HepG2 (cell line): Measurements from ENCODE around the gene NXT1. TPM values are rescaled to one million over a fixed set of nuclear protein-coding genes. Genes with fewer than 3 reads are reported as not detected.

Source experiments
- ATAC-seq: fragments of 200-7000 bp; cut with Tn5 transposase; 3 replicates; pipeline ENCODE4 v1.9.1; 2020; ENCODE audit warnings: mild to moderate bottlenecking, moderate library complexity
- BruUV-seq: library from RNA; stranded (reverse); fragments of 400-500 nt; replicated peaks from 2 replicates; lab custom pipeline; 2021; lab: Mats Ljungman, UMichigan
- CTCF ChIA-PET: fragments of 300-600 bp; formaldehyde crosslinking; extraction: SDS; loops from one replicate; lab custom pipeline; 2021; ENCODE audit warnings: low total read pairs, inconsistent platforms, low intra/inter-chr PET ratio; lab: Yijun Ruan, JAX
- POLR2A ChIA-PET: fragments of 350-600 bp; sonication (Branson Sonifier 250); formaldehyde crosslinking; loops from one replicate; lab custom pipeline; 2020; ENCODE audit warnings: antibody characterized with exemption, inconsistent platforms; lab: Yijun Ruan, JAX
- DNase-seq: peaks from one replicate; pipeline ENCODE4 v3.0.0-alpha.2; 2015; ENCODE audit warnings: low spot score
- FAIRE-seq: peaks from 3 replicates; lab custom pipeline; 2011; peaks lifted over from hg19 to GRCh38; lab: Jason Lieb, UNC
- H2AFZ ChIP-seq: one replicate; pipeline ENCODE4 v1.6.1; 2011; ENCODE audit warnings: low read length, inconsistent platforms
- H3K27ac ChIP-seq: fragments of 300-600 bp; 3 replicates; pipeline ENCODE4 v1.8.0; 2011; ENCODE audit warnings: mixed run types, mild to moderate bottlenecking, mixed read lengths, low read length, inconsistent platforms; ENCODE audit not compliant: insufficient read depth; ENCODE audit errors: extremely low read length
- H3K27me3 ChIP-seq, 2 experiments: fragments of 200-600 bp in 1 of 2; 2 replicates in 1 of 2; 3 replicates in 1 of 2; pipeline versions ENCODE4 v1.6.0 to v1.8.0; 2011; ENCODE audit warnings: low read length in 2 of 2, mild to moderate bottlenecking in 2 of 2, moderate library complexity in 2 of 2, inconsistent platforms in 1 of 2; ENCODE audit not compliant: insufficient read depth in 2 of 2, control insufficient read depth in 1 of 2
- H3K36me3 ChIP-seq, 2 experiments: fragments of 200-600 bp in 1 of 2; replicated peaks in 1 of 2; 2 replicates in 1 of 2; 3 replicates in 1 of 2; pipeline versions ENCODE4 v1.5.1 to v1.8.0; 2011; ENCODE audit warnings: low read length in 2 of 2, inconsistent platforms in 1 of 2; ENCODE audit not compliant: insufficient read depth in 2 of 2, control insufficient read depth in 1 of 2
- H3K4me1 ChIP-seq: 2 replicates; pipeline ENCODE4 v1.5.1; 2012; ENCODE audit warnings: low read length, inconsistent platforms; ENCODE audit not compliant: insufficient read depth
- H3K4me2 ChIP-seq: 2 replicates; pipeline ENCODE4 v1.6.0; 2011; ENCODE audit warnings: low read depth, low read length, inconsistent platforms
- H3K4me3 ChIP-seq, 3 experiments: fragments of 200-600 bp in 1 of 3; sonication (generic), shearing (Covaris generic) in 1 of 3; replicated peaks in 1 of 3; 2 replicates each; pipeline ENCODE4 v1.5.1; 2011 to 2016; ENCODE audit warnings: low read length in 3 of 3, inconsistent platforms in 2 of 3, low read depth in 2 of 3, mild to moderate bottlenecking in 2 of 3, control low read depth in 1 of 3, mixed read lengths in 1 of 3; ENCODE audit not compliant: insufficient read depth in 1 of 3
- H3K79me2 ChIP-seq: one replicate; pipeline ENCODE4 v1.6.1; 2011; ENCODE audit warnings: low read length, inconsistent platforms; ENCODE audit not compliant: insufficient read depth
- H3K9ac ChIP-seq: 2 replicates; pipeline ENCODE4 v1.6.0; 2011; ENCODE audit warnings: mild to moderate bottlenecking, low read depth, low read length, inconsistent platforms; ENCODE audit not compliant: insufficient read depth
- H3K9me3 ChIP-seq: 2 replicates; pipeline ENCODE4 v1.5.1; 2012; ENCODE audit warnings: mild to moderate bottlenecking, low read length
- H4K20me1 ChIP-seq: 2 replicates; pipeline ENCODE4 v1.6.0; 2011; ENCODE audit warnings: inconsistent platforms, mild to moderate bottlenecking, low read length, moderate library complexity; ENCODE audit not compliant: insufficient read depth
- AFF4 ChIP-seq: sonication (generic); formaldehyde crosslinking; IDR thresholded peaks from 2 replicates; pipeline ENCODE4 v1.4.0; 2020; ENCODE audit warnings: missing genetic modification reagents
- CREB1 ChIP-seq, 2 experiments: fragments of 450-650 bp in 1 of 2; IDR thresholded peaks; 2 replicates each; pipeline ENCODE4 v1.6.1; 2016 to 2017; ENCODE audit warnings: control low read depth in 1 of 2, mild to moderate bottlenecking in 1 of 2, missing compliant biosample characterization in 1 of 2, missing genetic modification characterization in 1 of 2
- MAFK ChIP-seq, 2 experiments: IDR thresholded peaks in 1 of 2; conservative IDR thresholded peaks in 1 of 2; 2 replicates each; pipeline ENCODE4 v1.6.1; 2011; ENCODE audit warnings: improper control_type of control experiment in 2 of 2, low read length in 2 of 2
- ZFAT ChIP-seq: sonication (generic); formaldehyde crosslinking; conservative IDR thresholded peaks from 2 replicates; pipeline ENCODE4 v1.8.1; 2023; ENCODE audit warnings: missing genetic modification reagents, inconsistent platforms
- WGBS: methylation state at CpG from one replicate; pipeline ENCODE4 v1.1.6; 2017; ENCODE audit warnings: low lambda C conversion rate; 5-methylcytosine and 5-hydroxymethylcytosine counted together
- in situ Hi-C: cut with HindIII; loops from 2 replicates; pipeline ENCODE4 v1.10.0; 2017; ENCODE audit warnings: low pct_unique_long_range_greater_than_20kb; ENCODE audit not compliant: extremely low pct_ligation_motif_present
- intact Hi-C: fragments of 100-400 bp; cut with micrococcal nuclease; formaldehyde crosslinking; loops from one replicate; pipeline ENCODE4 v1.10.0; 2022; ENCODE audit not compliant: unreplicated experiment
- polyA plus RNA-seq, 8 experiments: library from polyadenylated mRNA; depleted of rRNA in 3 of 8; stranded (reverse) in 7 of 8; unstranded in 1 of 8; fragments of >200 nt; fragmentation: Illumina TruSeq in 4 of 8; extraction: Trizol in 4 of 8; gene quantifications; 2 replicates each; pipeline versions ENCODE4 v1.2.1 to v1.2.3, GENCODE V29; 2011 to 2016; ENCODE audit warnings: low read depth in 4 of 8, missing spikeins in 1 of 8, mixed read lengths in 1 of 8; ENCODE audit not compliant: insufficient read depth in 1 of 8
- total RNA-seq, 5 experiments: library from RNA; depleted of rRNA; stranded (reverse); fragments of >200 nt; fragmentation: Illumina TruSeq; extraction: Trizol; gene quantifications; 2 replicates each; pipeline ENCODE4 v1.2.3, GENCODE V29; 2016; ENCODE audit warnings: low read depth in 1 of 5
- TF ChIP-seq, protein P1 (sequence below): sonication (generic); formaldehyde crosslinking; IDR thresholded peaks from 2 replicates; pipeline ENCODE4 v1.5.1; 2020; ENCODE audit warnings: missing genetic modification reagents, mild to moderate bottlenecking, borderline replicate concordance

Gene NXT1
- total and polyA plus RNA-seq, 2 of the 13 experiments (the other 11 are each of a cell fraction or from before 2014, with no cell fraction given), result 35.6 to 65.9 TPM

GRCh38 chr20:23374441-23374840 lies 23.9 kb downstream of the NXT1 start (continued):
- TF ChIP-seq, protein P1, sequence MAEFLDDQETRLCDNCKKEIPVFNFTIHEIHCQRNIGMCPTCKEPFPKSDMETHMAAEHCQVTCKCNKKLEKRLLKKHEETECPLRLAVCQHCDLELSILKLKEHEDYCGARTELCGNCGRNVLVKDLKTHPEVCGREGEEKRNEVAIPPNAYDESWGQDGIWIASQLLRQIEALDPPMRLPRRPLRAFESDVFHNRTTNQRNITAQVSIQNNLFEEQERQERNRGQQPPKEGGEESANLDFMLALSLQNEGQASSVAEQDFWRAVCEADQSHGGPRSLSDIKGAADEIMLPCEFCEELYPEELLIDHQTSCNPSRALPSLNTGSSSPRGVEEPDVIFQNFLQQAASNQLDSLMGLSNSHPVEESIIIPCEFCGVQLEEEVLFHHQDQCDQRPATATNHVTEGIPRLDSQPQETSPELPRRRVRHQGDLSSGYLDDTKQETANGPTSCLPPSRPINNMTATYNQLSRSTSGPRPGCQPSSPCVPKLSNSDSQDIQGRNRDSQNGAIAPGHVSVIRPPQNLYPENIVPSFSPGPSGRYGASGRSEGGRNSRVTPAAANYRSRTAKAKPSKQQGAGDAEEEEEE (CRISPR knock-in tag), result no peak
- no peak for TF ChIP-seq AFF4

GRCh38 chr20:23375827-23376226 lies 25.2 kb downstream of the NXT1 start:
- Histone ChIP-seq H3K36me3 (peaks cover 37 to 82% of the 10 kb centered on the region in 2 experiments), H3K4me1 (no peaks in the 10 kb centered on the region), H3K9ac (no peak overlapping the region), H3K4me2 (no peak overlapping the region), H4K20me1 (no peaks in the 10 kb centered on the region), H3K27me3 (no peaks in the 10 kb centered on the region), H2AFZ (no peak overlapping the region), H3K4me3 (no peak overlapping the region), H3K79me2 (no peaks in the 10 kb centered on the region), H3K9me3 (no peaks in the 10 kb centered on the region)
- BruUV-seq, result TSS peak; percentile 2
- DNase-seq (no peak), ATAC-seq (no peak)
- ChIA-PET CTCF (no interaction called here), POLR2A (interaction anchor here (1.3 kb wide), 1 partner anchor 26 kb away, joined by 3 read pairs; no protein-coding TSS in a partner anchor)
- in situ Hi-C loops (no loop called here), intact Hi-C loops (no loop called here)
- TF ChIP-seq ZFAT (CRISPR knock-in tag) (no peak), MAFK (conservative IDR thresholded peaks at IDR 0.05 in 1 of 2, IDR thresholded peaks at IDR 0.05 in 1 of 2; ENCODE audit: low read length in 2 of 2) (0 out of 4 replicates have a peak, but pooled peaks of 1 of the 2 experiments have one; percentile 2), CREB1 (IDR thresholded peaks at IDR 0.05) (peak; percentile 60), CREB1 (CRISPR knock-in tag; IDR thresholded peaks at IDR 0.05) (no peak)
- TF ChIP-seq, all 625 proteins: peak for 2
- H3K27ac ChIP-seq, result no peak overlapping the region
- WGBS, result 94% methylated on average over 5 of the region's 5 CpGs
- FAIRE-seq, result no peak
